Upper lobe of left lung (tissue), 4 donors: Measurements from ENCODE around the gene IL22RA1.

ENCODE experiments used
- POLR2A ChIP-seq, 4 donors: fragments of 450-650 bp; IDR thresholded peaks; one replicate each; pipeline ENCODE4 v1.5.1; 2016 to 2017; ENCODE audit warnings: antibody characterized with exemption in 4 of 4, mild to moderate bottlenecking in 2 of 4
- POLR2AphosphoS5 ChIP-seq, 2 donors: sonication (generic); formaldehyde crosslinking; IDR thresholded peaks; one replicate each; pipeline ENCODE4 v1.5.1; 2017; ENCODE audit warnings: antibody characterized with exemption in 2 of 2
- TF ChIP-seq, protein P1 (sequence below), 6 experiments: fragments of 450-650 bp in 4 of 6; fragments of 200-600 bp in 2 of 6; sonication (generic) in 2 of 6; IDR thresholded peaks; one replicate each; pipeline ENCODE4 v1.5.1; 2016 to 2019; ENCODE audit warnings: antibody characterized with exemption in 6 of 6

DNA sequence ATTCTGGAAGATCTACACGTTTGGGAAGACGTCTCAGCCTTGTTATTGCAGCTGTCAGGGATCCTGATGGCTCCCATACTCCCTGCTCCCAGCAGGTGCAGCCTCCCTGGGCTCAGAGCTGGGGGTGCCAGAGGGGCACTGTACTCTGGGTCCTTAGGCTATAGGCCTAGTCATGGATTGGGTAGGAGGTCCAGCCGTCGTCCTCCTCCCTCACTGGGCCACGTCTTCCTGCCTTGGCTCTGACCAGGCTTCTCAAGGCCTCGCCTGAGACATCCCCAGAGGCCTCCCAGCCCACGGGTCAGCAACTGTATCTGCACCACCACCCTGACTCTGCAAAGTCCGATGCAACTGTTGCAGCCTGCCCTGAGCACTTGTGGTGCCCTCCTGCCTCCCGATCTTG lies 49.2 kb downstream of the IL22RA1 start:
- no peak for TF ChIP-seq POLR2AphosphoS5 (IDR thresholded peaks at IDR 0.05)
- TF ChIP-seq, protein P1, sequence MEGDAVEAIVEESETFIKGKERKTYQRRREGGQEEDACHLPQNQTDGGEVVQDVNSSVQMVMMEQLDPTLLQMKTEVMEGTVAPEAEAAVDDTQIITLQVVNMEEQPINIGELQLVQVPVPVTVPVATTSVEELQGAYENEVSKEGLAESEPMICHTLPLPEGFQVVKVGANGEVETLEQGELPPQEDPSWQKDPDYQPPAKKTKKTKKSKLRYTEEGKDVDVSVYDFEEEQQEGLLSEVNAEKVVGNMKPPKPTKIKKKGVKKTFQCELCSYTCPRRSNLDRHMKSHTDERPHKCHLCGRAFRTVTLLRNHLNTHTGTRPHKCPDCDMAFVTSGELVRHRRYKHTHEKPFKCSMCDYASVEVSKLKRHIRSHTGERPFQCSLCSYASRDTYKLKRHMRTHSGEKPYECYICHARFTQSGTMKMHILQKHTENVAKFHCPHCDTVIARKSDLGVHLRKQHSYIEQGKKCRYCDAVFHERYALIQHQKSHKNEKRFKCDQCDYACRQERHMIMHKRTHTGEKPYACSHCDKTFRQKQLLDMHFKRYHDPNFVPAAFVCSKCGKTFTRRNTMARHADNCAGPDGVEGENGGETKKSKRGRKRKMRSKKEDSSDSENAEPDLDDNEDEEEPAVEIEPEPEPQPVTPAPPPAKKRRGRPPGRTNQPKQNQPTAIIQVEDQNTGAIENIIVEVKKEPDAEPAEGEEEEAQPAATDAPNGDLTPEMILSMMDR (IDR thresholded peaks at IDR 0.05), result no peak
- no peak for TF ChIP-seq POLR2A (IDR thresholded peaks at IDR 0.05)
